GM18508 (cell line): ENCODE results near the gene PMM1.

ENCODE experiments used
- ATAC-seq: cut with Tn5 transposase; IDR thresholded peaks from one replicate; pipeline ENCODE4 v1.9.1; 2021; ENCODE audit warnings: moderate number of reproducible peaks; ENCODE audit not compliant: insufficient read depth, unreplicated experiment

Gene PMM1

DNA sequence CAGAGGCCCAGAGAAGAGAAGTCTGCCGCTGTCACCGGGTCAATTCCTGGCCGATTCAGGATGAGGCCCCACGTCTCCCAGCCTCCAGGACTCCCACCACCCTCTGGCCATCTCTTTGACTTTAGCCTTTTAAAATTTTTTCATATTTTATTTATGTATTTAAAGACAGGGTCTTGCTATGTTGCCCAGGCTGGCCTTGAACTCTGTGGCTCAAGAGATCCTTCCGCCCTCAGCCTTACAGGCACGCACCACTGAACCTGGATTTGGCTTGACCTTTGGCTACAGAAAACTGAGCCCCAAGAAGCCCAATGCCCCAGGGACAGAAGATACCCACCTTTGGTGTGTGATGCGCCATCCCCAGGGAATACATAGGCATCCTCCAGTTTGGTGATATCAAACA lies 49.3 kb downstream of the PMM1 start:
- ATAC-seq = no peak

DNA sequence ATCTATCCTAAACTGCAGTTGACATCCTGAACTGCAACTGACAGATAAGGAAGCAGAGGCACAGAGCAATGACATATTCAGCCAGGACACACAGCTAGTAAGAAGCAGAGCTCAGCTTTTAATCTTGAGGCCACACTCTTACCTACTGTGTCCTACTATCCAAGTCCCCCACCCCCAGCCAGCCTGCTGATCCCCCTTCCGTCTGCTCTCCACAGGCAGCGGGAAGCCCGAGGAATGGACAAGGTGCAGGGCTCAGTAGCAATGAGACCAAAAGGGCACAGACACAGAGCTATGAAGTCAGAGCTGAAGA lies 49.7 kb downstream of the PMM1 start:
- no peak for ATAC-seq

DNA sequence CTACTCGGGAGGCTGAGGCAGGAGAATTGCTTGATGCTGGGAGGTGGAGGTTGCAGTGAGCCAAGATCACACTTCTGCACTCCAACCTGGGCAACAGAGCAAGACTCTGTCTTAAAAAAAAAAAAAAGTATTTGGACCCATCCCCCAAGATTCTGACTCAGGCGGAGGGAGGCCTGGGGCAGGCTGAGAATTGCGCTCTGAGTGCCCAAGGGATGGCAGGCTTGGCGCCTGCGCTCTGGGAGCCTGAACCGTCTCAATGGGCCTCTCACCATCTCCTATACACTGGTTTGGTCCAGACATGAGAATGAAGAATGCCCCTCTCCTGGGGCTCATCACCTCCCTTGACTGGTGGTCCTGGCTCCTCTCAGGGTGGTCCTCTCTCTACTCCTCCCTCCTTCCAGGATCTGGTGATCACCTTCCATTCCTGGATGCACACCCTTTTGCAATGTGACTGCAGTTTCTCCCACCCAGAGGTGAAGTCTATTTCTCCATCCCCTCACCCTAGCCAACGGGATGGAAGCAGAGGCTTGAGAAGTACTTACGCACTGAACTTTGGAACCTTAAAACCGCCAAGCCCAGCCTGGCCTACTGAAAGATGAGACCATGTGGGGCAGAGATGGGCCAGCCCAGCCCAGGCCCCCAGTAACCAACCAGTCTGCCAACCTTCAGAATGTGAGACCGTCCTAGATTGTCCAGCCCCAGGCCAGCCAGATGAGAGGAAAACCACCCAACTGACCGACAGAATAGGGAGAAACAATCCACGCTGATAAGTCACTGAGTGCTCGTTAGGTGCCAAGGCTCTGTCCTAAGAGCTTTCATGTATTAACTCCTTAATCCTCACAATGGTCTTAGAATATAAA lies 50.3 kb downstream of the PMM1 start:
- ATAC-seq = no peak

DNA sequence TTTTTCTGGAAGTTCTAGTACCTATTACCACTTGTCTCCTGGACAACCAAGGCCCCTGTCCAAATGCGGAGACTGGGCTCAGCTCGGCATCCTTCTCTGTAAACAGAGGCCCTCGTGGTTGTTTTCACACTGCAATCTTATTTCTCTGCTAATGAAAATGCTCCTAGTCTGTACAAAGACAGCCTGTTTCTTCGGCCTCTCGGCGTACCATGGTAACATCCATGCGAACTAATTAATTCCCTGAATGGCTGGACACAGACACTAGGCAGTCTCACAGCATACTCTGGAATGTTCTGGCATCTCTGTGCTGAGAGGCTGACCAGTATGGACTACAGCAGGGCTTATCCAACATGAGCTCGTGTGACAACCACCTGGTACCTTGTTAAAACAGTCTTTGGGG lies 51.1 kb downstream of the PMM1 start:
- no peak for ATAC-seq

DNA sequence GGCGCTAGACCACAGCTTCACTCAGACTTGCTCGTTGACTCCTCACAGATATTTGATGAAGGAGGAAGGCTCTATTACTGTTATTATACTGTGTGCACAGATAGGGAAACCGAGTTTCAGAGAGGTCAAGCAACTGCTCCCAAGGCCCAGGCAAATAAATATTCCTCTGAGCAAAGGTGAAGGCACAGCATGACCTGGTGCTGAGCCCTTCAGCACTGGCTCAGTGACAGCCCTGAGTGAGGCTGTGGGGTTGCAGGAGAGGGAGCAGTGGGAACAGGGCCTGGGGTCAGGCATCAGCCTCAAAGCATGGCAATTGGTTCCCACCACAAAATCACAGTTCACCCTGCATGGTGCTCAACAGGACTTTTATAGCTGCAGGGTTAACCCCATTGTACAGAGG lies 52.4 kb downstream of the PMM1 start:
- ATAC-seq = no peak

DNA sequence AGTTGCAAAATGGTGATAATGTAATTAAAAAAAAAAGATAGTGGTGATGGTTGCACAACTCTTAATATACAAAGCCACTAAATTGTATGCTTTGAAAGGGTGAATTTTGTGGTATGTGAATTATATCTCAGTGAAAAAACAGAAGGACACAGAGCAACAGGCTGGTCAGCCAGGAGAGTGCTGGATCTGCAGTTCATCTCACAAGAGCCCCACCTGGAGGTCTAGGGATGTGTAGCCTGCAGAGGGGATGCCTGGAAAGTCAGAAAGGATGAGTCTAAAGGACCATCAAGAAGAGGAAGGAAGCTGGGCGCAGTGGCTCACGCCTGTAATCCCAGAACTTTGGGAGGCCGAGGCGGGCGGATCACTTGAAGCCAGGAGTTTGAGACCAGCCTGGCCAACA lies 54.4 kb downstream of the PMM1 start:
- ATAC-seq = no peak

DNA sequence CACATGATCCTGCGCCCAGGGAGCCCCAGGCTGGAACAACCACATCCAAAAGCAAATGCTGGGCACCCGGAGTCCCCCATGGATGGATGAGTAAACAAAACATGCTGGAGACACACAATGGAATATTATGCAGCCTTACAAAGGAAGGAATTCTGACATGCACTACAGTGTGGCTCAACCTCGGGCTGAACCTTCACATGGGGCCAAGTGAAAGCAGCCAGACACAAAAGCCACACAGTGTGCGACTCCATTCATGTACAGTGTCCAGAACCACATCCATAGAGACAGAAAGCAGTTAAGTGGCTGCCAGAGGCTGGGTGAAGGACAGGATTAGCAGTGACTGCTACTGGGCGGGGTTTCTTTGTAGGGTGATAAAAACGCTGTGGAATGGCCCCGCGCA lies 55.4 kb downstream of the PMM1 start:
- no peak for ATAC-seq

DNA sequence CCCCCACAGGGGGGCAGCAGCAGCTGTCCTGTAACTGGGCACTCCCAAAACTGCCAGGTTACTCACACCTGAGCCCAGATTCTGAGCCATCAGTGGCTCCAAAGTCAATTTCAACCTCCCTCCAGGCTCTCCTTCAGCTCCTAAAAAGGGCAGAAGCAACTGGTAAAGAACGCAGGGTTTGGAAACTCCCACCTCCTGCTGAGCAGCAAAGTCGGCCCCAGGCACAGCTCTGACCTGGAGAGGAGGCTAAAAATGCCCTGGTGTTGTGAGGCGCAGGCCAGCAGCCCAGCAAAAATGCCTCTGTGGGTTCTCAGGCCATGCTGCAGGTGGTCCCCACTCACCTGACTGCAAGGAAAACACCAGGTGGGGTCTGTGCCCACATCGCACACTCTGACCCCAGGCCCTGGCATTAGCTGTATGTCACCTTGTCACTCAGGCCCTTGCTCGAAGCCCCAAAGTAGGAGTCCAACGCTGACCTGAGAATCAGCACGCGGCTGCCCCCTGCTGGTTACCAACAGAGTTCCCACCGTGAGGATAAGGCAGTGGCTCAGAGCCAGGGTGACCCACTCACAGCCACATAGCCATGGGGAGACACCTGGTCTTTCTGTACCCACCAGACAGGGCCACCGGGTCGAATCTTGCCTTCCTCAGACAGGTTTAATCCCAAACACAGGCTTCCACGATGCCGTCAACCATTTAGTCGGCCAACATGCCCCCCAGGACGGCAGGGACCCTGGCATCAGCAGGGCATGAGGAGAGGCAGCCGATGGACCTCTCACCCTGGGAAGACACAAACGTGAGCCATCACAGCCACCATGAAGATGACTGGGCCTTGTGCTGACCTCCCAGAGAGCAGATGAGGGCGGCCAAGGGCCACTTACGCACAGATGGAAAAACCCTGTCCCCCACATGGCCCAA lies 56.5 kb downstream of the PMM1 start:
- ATAC-seq = no peak

DNA sequence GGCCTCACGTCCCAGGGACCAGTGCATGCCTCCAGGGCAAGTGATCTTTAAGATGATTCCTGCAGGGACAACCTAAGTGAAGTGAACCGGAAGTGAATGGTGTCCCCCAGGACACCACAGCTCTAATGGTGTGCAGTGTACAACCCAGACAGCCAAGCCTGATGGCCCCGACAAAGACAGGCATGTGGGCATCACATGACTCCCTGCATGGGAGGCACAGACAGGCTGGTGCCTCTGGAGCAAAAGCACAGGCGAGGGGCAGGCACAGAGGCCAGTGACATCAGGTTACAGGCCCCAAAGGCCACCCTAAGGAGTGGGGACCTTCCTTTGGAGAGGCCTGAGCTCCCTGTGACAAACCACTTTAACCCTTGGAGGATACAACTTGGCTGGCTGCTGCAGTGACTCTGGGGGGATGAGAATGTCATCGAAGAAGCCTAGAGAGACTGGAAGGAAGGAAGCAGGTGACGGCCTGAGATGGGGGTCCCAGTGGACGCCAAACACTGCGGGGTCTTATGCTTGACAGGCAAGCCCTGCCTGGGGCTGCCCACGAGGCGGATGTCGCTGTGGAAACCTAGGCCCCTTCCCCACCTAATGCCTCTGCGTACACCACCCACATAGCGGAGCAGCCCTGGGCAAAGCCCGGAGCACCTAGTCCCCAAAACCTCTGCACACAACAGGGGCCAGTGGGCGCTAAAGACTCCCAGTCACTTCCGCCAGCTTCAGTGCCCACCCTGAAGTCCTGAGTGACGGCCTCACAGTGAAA lies 57.7 kb downstream of the PMM1 start:
- no peak for ATAC-seq

DNA sequence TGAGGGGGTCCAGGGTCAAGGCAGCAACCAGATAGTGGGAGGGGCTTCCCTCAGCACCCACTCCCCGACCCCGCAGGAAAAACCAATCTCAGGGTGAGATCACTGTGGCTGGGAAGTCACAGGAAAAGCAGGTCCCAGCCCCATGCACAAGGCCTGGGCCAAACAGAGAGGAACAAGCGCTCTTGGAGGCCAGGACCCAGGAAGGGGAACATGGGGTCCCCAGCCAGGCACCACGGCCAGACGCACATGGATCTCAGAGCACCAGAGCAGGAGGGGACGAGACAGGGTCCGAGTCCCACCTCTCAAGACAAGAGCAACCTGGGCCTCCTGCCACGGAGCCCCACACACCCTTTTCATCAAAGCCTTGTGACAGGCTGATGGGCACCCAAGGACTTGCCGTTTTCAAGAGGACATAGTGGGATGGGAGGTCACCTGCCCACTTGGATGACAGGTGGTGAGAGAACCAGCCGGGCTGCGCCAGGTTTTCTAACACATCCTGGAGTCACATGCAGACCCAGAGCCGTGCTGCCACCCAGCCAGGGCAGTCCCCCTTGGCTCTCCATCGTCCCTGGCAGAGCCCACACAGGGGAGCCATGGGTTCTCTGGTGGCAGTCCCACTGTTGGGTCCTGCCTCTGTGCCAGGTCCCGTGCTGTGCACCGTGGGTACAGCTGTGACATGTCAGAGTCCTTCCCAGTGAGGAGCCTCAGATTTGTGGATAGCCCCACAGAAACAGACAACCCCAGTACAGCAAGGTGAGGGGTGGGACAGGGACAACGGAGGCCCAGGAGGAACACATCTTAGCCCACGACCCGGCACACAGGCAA lies 58.5 kb downstream of the PMM1 start:
- no peak for ATAC-seq

DNA sequence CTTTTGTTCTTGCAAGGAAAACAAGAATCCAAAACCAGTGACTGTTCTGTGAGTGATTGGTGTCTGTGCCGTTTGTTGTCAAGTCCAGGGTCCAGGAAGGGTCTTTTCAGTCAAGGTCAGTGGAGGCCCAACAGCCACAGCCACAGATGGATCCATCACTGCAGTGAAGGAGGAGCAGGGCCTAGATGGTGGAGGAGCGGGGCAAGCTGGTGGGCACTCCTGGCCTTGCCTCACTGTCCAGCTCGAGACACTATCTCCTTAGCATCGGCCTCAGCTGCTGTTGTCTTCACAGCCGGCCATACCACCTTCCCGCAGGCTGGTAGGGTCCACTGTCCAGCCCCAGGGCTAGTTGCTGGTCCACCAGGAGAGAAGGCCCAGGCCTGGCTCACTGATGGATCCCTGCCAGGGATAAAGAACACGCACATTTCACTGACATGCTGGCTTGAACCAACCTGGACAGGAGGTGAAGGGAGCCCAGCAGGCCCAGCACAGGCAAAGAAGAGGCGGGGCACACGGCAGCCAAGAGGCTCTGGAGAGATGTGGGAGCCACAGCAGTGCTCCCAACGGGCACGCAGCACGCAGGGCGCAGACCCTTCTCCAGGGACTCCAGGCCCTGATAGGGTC lies 60.6 kb downstream of the PMM1 start:
- no peak for ATAC-seq

DNA sequence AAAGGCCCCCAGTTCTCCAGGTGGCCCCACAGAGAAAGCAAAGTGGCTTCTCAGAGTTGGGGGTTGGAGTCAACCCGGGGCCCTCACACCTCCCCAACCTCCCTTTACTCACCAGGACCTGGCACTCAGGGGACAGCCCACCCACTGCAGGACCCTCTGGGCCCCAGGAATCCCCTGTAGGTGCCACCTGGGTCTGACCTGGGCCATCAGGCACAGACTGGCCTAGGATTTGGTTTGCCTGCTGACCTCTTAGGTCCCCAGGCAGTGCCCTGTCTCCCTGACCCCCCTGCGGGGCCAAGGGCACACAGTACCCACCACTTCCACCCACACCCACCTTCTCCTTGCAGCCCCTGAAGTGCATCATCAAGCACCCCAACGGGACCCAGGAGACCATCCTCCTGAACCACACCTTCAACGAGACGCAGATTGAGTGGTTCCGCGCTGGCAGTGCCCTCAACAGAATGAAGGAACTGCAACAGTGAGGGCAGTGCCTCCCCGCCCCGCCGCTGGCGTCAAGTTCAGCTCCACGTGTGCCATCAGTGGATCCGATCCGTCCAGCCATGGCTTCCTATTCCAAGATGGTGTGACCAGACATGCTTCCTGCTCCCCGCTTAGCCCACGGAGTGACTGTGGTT lies 61.4 kb downstream of the PMM1 start:
- no peak for ATAC-seq
